Measurements from ENCODE around the gene ARHGAP33.
"Not testable (repeated sequence)": the region's sequence is repeated elsewhere in the genome, so short reads cannot be mapped to it uniquely, and the experiment has no call there.

The ARHGAP33 gene

GRCh38 chr19:35756377-35757230 is 18.8 kb upstream of the ARHGAP33 start, which contains the start of gene HSPB6:
TSS of gene HSPB6 (minus strand) at chr19:35757029. CDS start at chr19:35757008, 21 bp downstream.
- Mint-ChIP-seq H3K4me3 (peak within 1 kb of the TSS; percentile 91), H3K4me1 (ENCODE audit: low read depth) (peaks cover 50% of the 10 kb centered on the region), H3K36me3 (ENCODE audit: low read depth) (peaks cover 76% of the 10 kb centered on the region), H3K27ac (peak within 1 kb of the TSS; percentile 88), H3K27me3 (peaks cover 30% of the 10 kb centered on the region), H3K9me3 (no peaks in the 10 kb centered on the region)
- intact Hi-C loops (cut with micrococcal nuclease): no loop called here

- intact Hi-C loops (cut with micrococcal nuclease): no loop called here
- H3K27ac Mint-ChIP-seq: peak overlapping the region; percentile 88
- peak overlapping the region; percentile 91 for H3K4me3 Mint-ChIP-seq
- H3K9me3 Mint-ChIP-seq: no peaks in the 10 kb centered on the region
- peaks cover 30% of the 10 kb centered on the region for H3K27me3 Mint-ChIP-seq
- H3K4me1 Mint-ChIP-seq (ENCODE audit: low read depth): peaks cover 45% of the 10 kb centered on the region
- peaks cover 77% of the 10 kb centered on the region for H3K36me3 Mint-ChIP-seq (ENCODE audit: low read depth)
Observed at GRCh38 chr19:35757231-35757748, 18.1 kb upstream of the ARHGAP33 start.

- Mint-ChIP-seq H3K4me1 (ENCODE audit: low read depth) (peaks cover 44% of the 10 kb centered on the region), H3K27me3 (peaks cover 30% of the 10 kb centered on the region), H3K4me3 (peak within 1 kb of the TSS; percentile 91), H3K9me3 (no peaks in the 10 kb centered on the region), H3K36me3 (ENCODE audit: low read depth) (peaks cover 76% of the 10 kb centered on the region), H3K27ac (peak within 1 kb of the TSS; percentile 88)
- intact Hi-C loops (cut with micrococcal nuclease): loop anchor here (1.0 kb wide), 1 partner anchor 10 kb away; the partner anchor contains the start of gene LIN37
Observed at GRCh38 chr19:35757749-35758608, 17.4 kb upstream of the ARHGAP33 start, which contains the start of gene PROSER3. TSS of gene PROSER3 (plus strand) at chr19:35758176. CDS start at chr19:35758216, 40 bp downstream.

GRCh38 chr19:35759697-35760096 is 15.7 kb upstream of the ARHGAP33 start:
- Mint-ChIP-seq H3K4me3 (no peak overlapping the region), H3K4me1 (ENCODE audit: low read depth) (peaks cover 41% of the 10 kb centered on the region), H3K36me3 (ENCODE audit: low read depth) (peaks cover 76% of the 10 kb centered on the region), H3K27me3 (peaks cover 24% of the 10 kb centered on the region), H3K27ac (peak overlapping the region; percentile 88), H3K9me3 (no peaks in the 10 kb centered on the region)
- intact Hi-C loops (cut with micrococcal nuclease): no loop called here

- peaks cover 76% of the 10 kb centered on the region for H3K36me3 Mint-ChIP-seq (ENCODE audit: low read depth)
- H3K27me3 Mint-ChIP-seq: peaks cover 14% of the 10 kb centered on the region
- H3K4me3 Mint-ChIP-seq: no peak overlapping the region
- intact Hi-C loops (cut with micrococcal nuclease): no loop called here
- H3K9me3 Mint-ChIP-seq: no peaks in the 10 kb centered on the region
- H3K4me1 Mint-ChIP-seq (ENCODE audit: low read depth): peaks cover 33% of the 10 kb centered on the region
- no peak overlapping the region for H3K27ac Mint-ChIP-seq
Observed at GRCh38 chr19:35760711-35761349, 14.5 kb upstream of the ARHGAP33 start.

GRCh38 chr19:35764432-35765315 is 10.7 kb upstream of the ARHGAP33 start:
- Mint-ChIP-seq H3K36me3 (ENCODE audit: low read depth) (peaks cover 94% of the 10 kb centered on the region), H3K4me3 (no peak overlapping the region), H3K27ac (no peak overlapping the region), H3K27me3 (no peaks in the 10 kb centered on the region), H3K9me3 (no peaks in the 10 kb centered on the region), H3K4me1 (ENCODE audit: low read depth) (peaks cover 2% of the 10 kb centered on the region)
- intact Hi-C loops (cut with micrococcal nuclease): no loop called here

GRCh38 chr19:35766571-35767104 is 8.7 kb upstream of the ARHGAP33 start:
- H3K9me3 Mint-ChIP-seq: no peaks in the 10 kb centered on the region
- peaks cover 80% of the 10 kb centered on the region for H3K36me3 Mint-ChIP-seq (ENCODE audit: low read depth)
- H3K4me3 Mint-ChIP-seq: no peak overlapping the region
- H3K27ac Mint-ChIP-seq: no peak overlapping the region
- H3K27me3 Mint-ChIP-seq: no peaks in the 10 kb centered on the region
- intact Hi-C loops (cut with micrococcal nuclease): no loop called here
- H3K4me1 Mint-ChIP-seq (ENCODE audit: low read depth): no peaks in the 10 kb centered on the region

- H3K27me3 Mint-ChIP-seq: no peaks in the 10 kb centered on the region
- no peak overlapping the region for H3K4me3 Mint-ChIP-seq
- H3K36me3 Mint-ChIP-seq (ENCODE audit: low read depth): peaks cover 72% of the 10 kb centered on the region
- H3K4me1 Mint-ChIP-seq (ENCODE audit: low read depth): no peaks in the 10 kb centered on the region
- no peaks in the 10 kb centered on the region for H3K9me3 Mint-ChIP-seq
- H3K27ac Mint-ChIP-seq: no peak overlapping the region
- intact Hi-C loops (cut with micrococcal nuclease): no loop called here
Observed at GRCh38 chr19:35767288-35768081, 7.9 kb upstream of the ARHGAP33 start.

GRCh38 chr19:35768082-35768421 is 7.3 kb upstream of the ARHGAP33 start:
- peaks cover 68% of the 10 kb centered on the region for H3K36me3 Mint-ChIP-seq (ENCODE audit: low read depth)
- H3K27ac Mint-ChIP-seq: no peak overlapping the region
- no peak overlapping the region for H3K4me3 Mint-ChIP-seq
- H3K27me3 Mint-ChIP-seq: no peaks in the 10 kb centered on the region
- intact Hi-C loops (cut with micrococcal nuclease): no loop called here
- no peaks in the 10 kb centered on the region for H3K9me3 Mint-ChIP-seq
- no peaks in the 10 kb centered on the region for H3K4me1 Mint-ChIP-seq (ENCODE audit: low read depth)

- H3K27ac Mint-ChIP-seq; intact Hi-C loops (cut with micrococcal nuclease); H3K27me3 Mint-ChIP-seq; H3K9me3 Mint-ChIP-seq; H3K4me3 Mint-ChIP-seq: not testable (repeated sequence)
- H3K36me3 Mint-ChIP-seq (ENCODE audit: low read depth): peaks cover 26% of the 10 kb centered on the region
- H3K4me1 Mint-ChIP-seq (ENCODE audit: low read depth): peaks cover 25% of the 10 kb centered on the region
Observed at GRCh38 chr19:35772362-35772761, 3.0 kb upstream of the ARHGAP33 start.

- H3K9me3 Mint-ChIP-seq: no peaks in the 10 kb centered on the region
- H3K27ac Mint-ChIP-seq: no peak overlapping the region
- peaks cover 2% of the 10 kb centered on the region for H3K27me3 Mint-ChIP-seq
- peaks cover 25% of the 10 kb centered on the region for H3K4me1 Mint-ChIP-seq (ENCODE audit: low read depth)
- H3K36me3 Mint-ChIP-seq (ENCODE audit: low read depth): peaks cover 17% of the 10 kb centered on the region
- no peak overlapping the region for H3K4me3 Mint-ChIP-seq
- intact Hi-C loops (cut with micrococcal nuclease): no loop called here
Observed at GRCh38 chr19:35773020-35773806, 2.2 kb upstream of the ARHGAP33 start.

All from dendritic cell treated with granulocyte-macrophage colony-stimulating factor and Interleukin-4, amounts not matched to agents 40 ng/mL and 50 ng/mL, for 4 days (primary cell).